Measurements from ENCODE around the gene GPR63. TPM values are rescaled to one million over a fixed set of nuclear protein-coding genes. Genes with fewer than 3 reads are reported as not detected.

GPR63 gene
- total RNA-seq, 1 experiment from 2014 or later, result 0.54 TPM

GRCh38 chr6:96876886-96877545, 39.7 kb upstream of the GPR63 start:
- H3K27ac Mint-ChIP-seq (ENCODE audit: low read depth, unreplicated experiment), result no peak overlapping the region

DNA sequence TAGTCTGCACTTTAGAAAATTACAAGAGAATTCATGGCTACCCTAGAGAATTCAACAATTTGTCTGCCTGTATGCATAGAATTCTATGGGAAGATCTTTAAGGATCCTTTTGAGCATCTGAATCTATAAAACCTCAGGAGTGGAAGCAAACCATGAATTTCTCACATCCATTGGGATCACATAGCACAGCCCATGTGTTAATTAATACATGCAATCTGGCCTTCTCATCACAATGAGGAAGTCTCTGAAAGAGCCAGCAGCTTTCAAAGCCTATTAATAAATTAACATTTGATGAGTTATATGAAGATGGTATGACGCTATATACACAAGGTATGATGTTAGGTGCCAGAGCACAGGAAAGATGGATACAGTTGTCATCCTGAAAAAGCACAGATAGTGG, 35.7 kb upstream of the GPR63 start:
- H3K4me3 Mint-ChIP-seq (ENCODE audit: unreplicated experiment), result no peak overlapping the region
- H3K27me3 Mint-ChIP-seq (ENCODE audit: insufficient read depth, unreplicated experiment), result peaks cover 78% of the 10 kb centered on the region
- no peaks in the 10 kb centered on the region for H3K4me1 Mint-ChIP-seq (ENCODE audit: insufficient read depth, unreplicated experiment)
- H3K36me3 Mint-ChIP-seq (ENCODE audit: insufficient read depth, unreplicated experiment), result no peaks in the 10 kb centered on the region
- DNase-seq (ENCODE audit: unreplicated experiment), result no peak
- H3K27ac Mint-ChIP-seq (ENCODE audit: low read depth, unreplicated experiment), result no peak overlapping the region
- ChIA-PET CTCF (no interaction called here), POLR2A (no interaction called here)
- no peak for TF ChIP-seq CTCF (IDR thresholded peaks at IDR 0.05; ENCODE audit: unreplicated experiment)
- no peaks in the 10 kb centered on the region for H3K9me3 Mint-ChIP-seq (ENCODE audit: unreplicated experiment)
- BruUV-seq (replicated peaks), result no TSS peak
- intact Hi-C loops (cut with micrococcal nuclease), result no loop called here

More at GRCh38 chr6:96876886-96877545, 39.7 kb upstream of the GPR63 start:
- ChIA-PET POLR2A (no interaction called here), CTCF (interaction anchor here (0.6 to 1.4 kb wide), 3 partner anchors 12 to 183 kb away, joined by 3 read pairs; no protein-coding TSS in a partner anchor)
- intact Hi-C loops (cut with micrococcal nuclease), result no loop called here
- Mint-ChIP-seq H3K36me3 (ENCODE audit: insufficient read depth, unreplicated experiment) (no peaks in the 10 kb centered on the region), H3K27me3 (ENCODE audit: insufficient read depth, unreplicated experiment) (peaks cover 49% of the 10 kb centered on the region), H3K9me3 (ENCODE audit: unreplicated experiment) (no peaks in the 10 kb centered on the region), H3K4me1 (ENCODE audit: insufficient read depth, unreplicated experiment) (no peaks in the 10 kb centered on the region), H3K4me3 (ENCODE audit: unreplicated experiment) (no peak overlapping the region)
- DNase-seq (ENCODE audit: unreplicated experiment), result no peak
- TF ChIP-seq CTCF (IDR thresholded peaks at IDR 0.05; ENCODE audit: unreplicated experiment), result no peak
- BruUV-seq (replicated peaks), result no TSS peak

GRCh38 chr6:96865055-96865405, 27.8 kb upstream of the GPR63 start:
- H3K27me3 Mint-ChIP-seq (ENCODE audit: insufficient read depth, unreplicated experiment), result peaks cover 80% of the 10 kb centered on the region
- TF ChIP-seq CTCF (IDR thresholded peaks at IDR 0.05; ENCODE audit: unreplicated experiment), result no peak
- no peak overlapping the region for H3K27ac Mint-ChIP-seq (ENCODE audit: low read depth, unreplicated experiment)
- intact Hi-C loops (cut with micrococcal nuclease), result no loop called here
- H3K4me1 Mint-ChIP-seq (ENCODE audit: insufficient read depth, unreplicated experiment), result no peaks in the 10 kb centered on the region
- ChIA-PET POLR2A (no interaction called here), CTCF (interaction anchor here (0.7 kb wide), 1 partner anchor 12 kb away, joined by 3 read pairs; no protein-coding TSS in a partner anchor)
- no peak overlapping the region for H3K4me3 Mint-ChIP-seq (ENCODE audit: unreplicated experiment)
- no peaks in the 10 kb centered on the region for H3K36me3 Mint-ChIP-seq (ENCODE audit: insufficient read depth, unreplicated experiment)
- BruUV-seq (replicated peaks), result no TSS peak
- DNase-seq (ENCODE audit: unreplicated experiment), result no peak
- H3K9me3 Mint-ChIP-seq (ENCODE audit: unreplicated experiment), result no peaks in the 10 kb centered on the region

DNA sequence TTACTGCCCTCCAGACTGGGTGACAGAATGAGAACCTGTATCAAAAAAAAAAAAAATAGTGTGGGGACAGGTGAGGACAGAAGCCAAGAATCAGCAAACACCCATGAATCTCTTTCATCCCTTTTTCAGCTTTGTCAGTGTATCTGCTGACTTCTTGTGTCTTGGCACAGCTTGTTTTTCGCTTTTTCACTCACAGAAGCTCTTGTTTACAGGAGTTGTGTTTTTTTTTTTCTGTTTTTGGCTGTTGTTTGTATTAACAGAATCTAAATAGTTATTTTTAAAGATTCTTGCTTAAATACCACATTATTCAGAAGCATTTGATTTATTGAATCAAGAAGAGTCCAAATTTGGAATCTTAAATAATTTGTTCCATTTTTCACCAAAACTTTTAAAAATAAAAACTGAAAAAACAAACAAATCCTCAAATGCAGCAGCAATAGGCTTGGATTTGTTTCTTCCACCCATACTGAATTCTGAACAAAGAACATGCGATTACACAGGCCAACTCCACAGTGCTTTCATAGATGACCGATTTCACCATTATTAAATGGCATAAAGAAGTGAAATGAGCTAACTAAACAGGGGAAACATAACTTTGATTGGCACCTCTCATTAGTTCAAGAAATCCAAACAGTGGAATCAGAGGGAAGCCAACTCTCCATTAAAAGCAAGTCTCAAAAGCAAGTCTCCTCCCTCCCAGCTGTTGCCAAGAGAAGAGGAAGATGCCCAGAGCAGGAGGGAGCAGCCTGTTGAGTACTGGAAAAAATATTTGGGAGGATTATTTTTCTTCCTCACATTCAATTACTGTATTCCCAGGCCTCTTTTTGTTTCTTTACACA, 27.2 kb upstream of the GPR63 start:
- CTCF ChIA-PET, result interaction anchor here (0.7 kb wide), 1 partner anchor 12 kb away, joined by 3 read pairs; no protein-coding TSS in a partner anchor
- Mint-ChIP-seq H3K9me3 (ENCODE audit: unreplicated experiment) (no peaks in the 10 kb centered on the region), H3K4me1 (ENCODE audit: insufficient read depth, unreplicated experiment) (no peaks in the 10 kb centered on the region), H3K27me3 (ENCODE audit: insufficient read depth, unreplicated experiment) (peaks cover 80% of the 10 kb centered on the region), H3K4me3 (ENCODE audit: unreplicated experiment) (no peak overlapping the region), H3K36me3 (ENCODE audit: insufficient read depth, unreplicated experiment) (no peaks in the 10 kb centered on the region), H3K27ac (ENCODE audit: low read depth, unreplicated experiment) (no peak overlapping the region)
- POLR2A ChIA-PET, result no interaction called here
- intact Hi-C loops (cut with micrococcal nuclease), result no loop called here
- BruUV-seq (replicated peaks), result no TSS peak
- TF ChIP-seq CTCF (IDR thresholded peaks at IDR 0.05; ENCODE audit: unreplicated experiment), result no peak
- DNase-seq (ENCODE audit: unreplicated experiment), result no peak

All from MCF 10A (cell line).